Astrocyte (in vitro differentiated cells and primary cell): Measurements from ENCODE around the gene PSPN.

Experiments
- CTCF ChIP-seq: IDR thresholded peaks from 2 replicates; pipeline ENCODE4 v1.5.1; 2011; ENCODE audit warnings: low read depth, mild to moderate bottlenecking, inconsistent platforms, low read length, moderate library complexity; ENCODE audit not compliant: insufficient read depth
- EZH2 ChIP-seq: IDR thresholded peaks from 2 replicates; pipeline ENCODE4 v1.6.1; 2012; ENCODE audit warnings: mild to moderate bottlenecking, low read length, inconsistent platforms; ENCODE audit not compliant: insufficient read depth

GRCh38 chr19:6412061-6412446 lies 36.3 kb upstream of the PSPN start:
- TF ChIP-seq CTCF (no peak), EZH2 (no peak)
